HG03196 (cell line): ENCODE results near the gene MAX.

Source experiments
- ATAC-seq: cut with Tn5 transposase; IDR thresholded peaks from one replicate; pipeline ENCODE4 v1.9.1; 2021; ENCODE audit not compliant: unreplicated experiment

MAX gene

DNA sequence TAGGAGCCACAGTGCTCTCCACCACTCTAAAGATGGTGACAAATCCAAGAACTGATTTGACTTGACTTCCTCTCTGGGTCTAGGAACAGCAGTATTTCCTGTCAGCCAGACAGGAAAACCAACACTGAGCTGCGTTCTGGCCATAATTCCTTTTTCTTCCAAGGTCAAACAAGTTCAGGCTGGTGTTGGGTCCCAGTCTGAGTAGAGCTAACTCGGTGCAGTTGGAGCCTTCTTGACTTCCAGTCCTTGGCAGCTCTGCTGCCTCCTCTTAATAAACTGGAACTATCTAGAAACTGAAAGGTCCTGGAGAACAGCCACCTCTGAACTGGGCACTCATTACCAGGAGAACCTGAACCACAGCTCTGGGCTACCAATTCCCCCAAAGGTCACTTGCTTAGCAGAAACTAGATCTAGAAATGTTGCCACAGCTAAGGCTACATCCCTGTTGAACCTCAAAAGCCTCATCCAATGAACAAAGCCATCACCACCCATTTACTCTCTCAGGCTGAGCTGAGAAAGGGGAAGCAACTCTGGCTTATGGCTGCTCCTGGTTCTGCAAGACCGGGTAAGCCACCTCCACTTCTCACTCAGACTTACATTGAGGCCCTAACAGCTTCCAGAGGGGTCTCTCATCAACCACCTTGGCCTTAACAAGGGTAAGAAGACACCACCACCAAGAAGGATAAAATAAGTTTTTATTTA lies 27.7 kb downstream of the MAX start:
- no peak for ATAC-seq

DNA sequence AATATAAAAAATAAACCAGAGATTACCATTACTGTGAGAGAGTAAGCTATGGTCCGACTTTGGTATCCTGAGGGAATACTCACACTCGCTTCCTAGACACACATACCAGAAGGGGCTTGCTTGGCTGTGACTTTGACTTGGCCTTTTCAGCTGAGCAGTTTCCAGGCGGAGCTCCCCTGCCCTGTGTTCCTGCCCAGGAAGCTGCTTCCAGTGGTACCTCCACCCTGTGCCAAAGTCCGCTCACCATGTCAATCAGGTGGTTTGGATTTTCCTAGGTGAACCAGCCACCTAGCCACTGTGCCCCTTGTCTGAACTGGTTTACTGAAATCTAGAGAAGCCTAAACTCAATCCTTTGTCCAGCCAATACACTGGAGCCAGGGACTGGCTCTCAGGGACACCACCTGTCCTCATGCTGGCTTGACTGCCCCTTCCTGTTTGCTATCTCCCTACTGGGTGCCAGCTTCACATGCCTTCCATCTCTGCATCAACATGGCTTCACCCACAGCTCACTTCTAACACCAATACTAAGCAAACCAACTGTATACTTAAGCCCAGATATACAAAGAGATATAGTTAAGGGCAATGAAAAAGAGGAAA lies 28.6 kb downstream of the MAX start:
- ATAC-seq: no peak

DNA sequence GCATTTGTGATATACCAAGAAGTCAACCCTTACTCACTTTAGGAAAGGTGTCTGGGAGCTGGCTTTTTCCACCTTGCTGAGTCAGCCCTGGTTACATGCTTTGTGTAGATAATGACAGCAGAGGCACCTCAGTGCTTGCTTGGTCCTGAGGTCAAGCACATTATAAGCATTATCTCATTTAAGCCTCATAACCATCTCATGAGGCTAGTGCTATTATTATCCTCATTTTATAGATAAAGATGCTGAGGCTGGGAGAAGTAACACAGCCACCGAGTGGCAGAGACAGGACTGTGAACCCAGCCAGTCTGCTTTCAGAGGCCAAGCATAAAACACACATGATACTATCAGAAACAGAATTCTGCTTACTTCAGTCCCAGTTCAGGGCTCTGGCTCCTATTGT lies 29.4 kb downstream of the MAX start:
- no peak for ATAC-seq

DNA sequence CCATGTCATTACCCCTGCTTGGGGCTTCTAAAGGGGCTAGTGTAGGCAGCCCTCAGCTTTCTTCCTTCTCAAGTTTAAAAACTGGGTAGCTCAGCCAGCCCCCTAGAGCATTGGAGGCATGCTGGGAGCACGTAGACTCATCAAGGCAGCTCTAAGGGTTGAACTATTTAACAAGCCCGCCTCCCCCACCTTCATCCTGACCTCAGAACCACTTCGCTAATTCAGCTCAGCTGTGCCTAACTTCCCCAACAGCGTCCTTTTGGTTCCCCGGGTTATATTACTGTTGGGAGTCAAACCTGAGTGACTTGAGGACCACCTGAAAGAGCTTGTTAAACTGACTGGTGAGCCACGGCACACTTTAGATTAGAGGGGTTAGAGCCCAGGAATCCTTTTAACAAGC lies 30.1 kb downstream of the MAX start:
- no peak for ATAC-seq

DNA sequence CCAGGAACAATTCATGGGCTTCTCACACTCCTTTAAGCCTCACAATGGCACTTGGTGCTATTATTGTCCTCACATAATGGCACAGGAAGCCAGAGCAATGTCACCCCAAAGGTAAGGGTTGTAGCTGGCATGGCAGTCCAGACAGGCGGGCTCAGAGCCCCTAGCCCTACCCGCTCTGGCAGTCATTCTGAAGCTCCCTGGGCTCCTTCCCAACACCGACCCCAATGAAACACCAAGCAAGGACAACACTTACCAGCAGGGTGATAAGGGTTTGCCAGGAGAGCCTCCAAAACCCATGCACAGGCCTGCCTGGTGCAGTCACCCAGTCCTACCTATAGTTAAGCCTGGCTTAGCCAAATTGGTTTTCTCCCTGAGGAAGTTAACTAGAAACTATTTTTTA lies 30.8 kb downstream of the MAX start:
- no peak for ATAC-seq

DNA sequence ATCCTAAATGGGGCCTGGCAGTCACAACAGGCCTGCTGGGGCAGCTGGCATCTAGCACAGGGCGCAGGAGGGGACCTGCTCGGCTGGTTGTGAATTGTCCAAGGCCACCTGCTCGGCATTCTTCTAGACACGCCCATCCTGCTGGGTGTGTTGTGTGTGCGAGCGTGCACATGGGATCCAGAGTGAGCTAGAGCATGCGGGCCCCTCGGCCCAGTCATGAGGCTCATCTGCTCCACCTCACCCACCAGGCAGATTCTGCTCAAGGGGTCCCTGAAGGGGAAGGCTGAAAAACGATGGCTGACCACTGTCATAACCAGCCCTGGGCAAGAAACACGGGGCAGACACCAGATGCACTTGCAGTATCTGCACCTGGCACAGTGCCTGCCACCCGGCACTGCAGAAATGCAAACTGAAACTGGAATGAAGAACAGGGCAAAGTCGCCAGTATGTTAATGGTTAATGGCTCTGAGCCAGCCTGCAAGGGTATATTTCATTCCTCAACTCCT lies 31.8 kb downstream of the MAX start:
- no peak for ATAC-seq

DNA sequence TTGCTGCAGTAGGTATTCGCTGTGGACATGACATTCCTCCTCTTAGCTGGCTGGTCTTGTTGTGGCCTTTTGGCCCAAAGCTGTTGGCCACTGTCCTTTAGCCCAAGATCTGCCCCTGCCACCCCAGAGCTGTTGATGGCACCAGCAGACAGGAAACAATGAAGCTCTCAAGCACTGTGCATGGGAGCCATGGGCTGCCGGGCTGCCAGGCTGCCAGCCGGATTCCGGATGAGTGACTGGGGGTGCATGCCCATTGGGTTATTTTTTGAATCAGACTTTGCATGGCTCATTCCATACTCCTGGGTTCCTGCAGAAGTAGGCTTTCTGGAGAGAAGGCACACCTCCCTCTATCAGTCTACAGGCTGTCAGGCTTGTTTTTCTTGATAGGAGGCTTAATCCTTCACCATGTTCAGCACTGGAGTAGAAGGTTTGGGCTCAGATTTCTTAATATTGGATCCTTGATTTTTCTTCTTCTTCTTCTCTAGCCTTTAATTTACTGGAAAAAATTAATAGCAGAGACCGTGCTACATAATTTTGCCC lies 32.4 kb downstream of the MAX start:
- ATAC-seq: no peak

DNA sequence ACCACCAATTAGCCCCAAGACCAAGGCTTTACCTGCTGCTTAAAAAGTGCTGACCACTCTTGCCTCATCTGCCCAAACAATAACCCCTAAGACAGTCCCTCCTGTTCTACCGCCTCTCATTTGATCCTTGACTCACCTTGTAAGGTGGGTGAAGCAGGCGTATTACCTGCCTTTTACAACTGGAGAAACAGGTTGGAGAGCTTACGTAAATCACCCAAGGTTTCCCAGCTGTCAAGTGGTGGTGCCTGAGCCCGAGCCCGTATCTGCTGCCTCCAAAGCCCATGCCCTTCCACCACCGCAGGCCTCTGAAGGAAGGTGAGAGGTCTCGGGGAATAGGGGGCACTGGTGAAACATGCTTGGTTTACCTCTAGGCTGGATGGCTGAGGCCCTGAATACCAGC lies 36.6 kb downstream of the MAX start:
- ATAC-seq: no peak

DNA sequence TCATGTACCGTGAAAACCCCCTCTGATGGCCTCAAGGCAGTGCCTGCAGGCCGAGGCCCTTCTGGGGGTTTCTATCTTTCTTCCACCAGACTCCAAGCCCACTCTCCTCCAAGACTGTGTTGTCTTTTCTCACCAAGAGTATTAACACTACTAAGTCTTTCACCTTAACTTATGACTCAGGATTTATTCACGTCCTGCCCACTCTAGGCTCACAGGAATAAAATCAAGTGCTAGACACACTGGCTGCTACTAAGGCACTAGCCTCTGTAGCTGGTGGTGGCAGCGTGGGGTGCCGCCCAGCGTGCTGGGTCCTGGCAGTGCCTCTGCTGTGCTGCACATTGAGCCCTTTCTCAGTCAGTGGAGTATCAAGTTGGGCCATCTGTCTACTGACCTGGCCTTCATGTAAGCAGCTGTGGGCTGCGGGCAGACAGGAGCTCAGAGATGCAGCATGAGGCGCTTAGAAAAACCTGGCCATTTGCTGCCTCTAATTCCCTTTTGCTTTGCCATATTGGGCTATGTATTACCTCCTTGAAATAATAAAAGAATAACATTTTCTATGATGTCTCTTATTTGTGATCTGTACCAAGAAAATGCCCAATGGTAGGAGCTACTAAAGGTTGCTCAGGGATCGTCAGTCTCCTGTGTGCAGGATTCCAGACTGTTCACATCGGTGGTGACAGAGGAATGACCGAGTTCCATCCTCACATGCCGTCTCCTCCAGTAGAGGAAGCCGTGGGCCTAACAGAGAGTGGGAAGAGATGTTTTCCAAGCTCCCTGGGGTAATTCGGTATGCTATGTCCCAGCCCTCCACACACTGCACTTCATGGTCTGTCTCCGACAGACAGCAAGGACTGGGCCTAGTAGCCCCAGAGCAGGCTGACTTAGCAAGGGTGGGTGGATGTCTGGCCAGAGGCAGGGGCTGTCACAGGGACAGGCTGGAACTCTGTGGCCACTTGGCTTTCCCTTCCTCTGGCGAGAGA lies 39.9 kb downstream of the MAX start:
- ATAC-seq: no peak

DNA sequence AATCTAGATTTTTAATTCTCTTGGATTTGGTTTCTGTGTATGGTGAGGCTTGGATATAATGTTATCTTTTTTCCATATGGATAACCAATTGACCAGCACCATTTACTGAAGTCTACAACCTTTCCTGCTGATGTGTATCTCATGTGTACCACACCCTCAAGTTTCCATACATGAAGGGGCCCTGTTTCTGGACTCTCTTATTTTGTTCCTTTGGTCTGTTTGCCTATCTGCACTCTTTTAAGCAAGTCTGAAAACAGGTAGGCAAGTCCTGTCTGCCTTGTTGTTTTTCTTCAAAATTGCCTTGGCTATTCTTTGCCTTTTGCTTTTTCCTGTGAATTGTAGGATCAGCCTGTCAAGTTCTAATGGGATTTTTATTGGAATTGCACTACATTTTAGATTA lies 44.6 kb downstream of the MAX start:
- ATAC-seq: no peak

DNA sequence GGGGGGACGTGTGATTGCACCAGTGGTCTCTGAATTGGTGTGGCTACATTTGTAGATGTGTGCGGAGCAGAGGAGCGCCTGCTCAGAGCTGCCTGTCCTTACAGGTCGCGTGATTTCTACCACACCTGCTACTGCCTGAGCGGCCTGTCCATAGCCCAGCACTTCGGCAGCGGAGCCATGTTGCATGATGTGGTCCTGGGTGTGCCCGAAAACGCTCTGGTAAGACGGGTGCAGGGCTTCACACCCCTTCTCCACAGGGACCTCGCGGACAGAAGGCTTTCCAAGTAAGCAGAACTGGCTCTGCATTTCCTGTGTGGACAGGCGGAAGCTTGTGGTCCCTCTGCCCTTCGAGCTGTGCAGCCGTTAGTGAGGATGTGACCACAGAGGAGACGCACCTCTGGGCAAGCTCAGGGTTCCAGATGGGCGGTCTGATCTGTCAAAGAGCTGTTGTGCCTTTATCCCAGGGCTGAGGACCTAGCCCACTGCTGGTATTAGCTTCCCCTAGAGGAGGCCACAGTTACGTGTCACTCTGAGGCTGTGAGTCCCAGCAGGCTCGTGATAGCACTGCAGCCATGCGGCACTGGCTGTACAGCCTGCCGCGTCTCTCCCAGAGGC lies 47.7 kb downstream of the MAX start:
- ATAC-seq: no peak

DNA sequence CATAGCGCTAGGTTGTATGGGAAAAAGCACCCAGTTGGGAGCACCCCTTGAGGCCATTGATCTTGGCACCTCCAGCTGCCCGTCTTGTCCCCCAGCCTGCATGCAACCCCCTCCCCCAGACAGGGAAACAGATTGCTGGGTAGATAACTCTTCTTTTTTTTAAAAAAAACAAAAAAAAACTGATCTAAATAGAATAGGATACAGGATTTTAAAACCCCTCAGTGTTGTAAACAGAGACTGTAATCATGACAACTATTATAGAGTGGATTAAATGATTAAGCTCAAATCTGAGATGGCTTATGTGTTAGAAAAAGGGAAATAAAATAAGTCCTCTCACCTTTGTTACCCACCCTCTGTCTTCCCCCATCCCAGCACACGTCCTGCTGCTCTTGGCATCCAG lies 48.9 kb downstream of the MAX start:
- no peak for ATAC-seq

DNA sequence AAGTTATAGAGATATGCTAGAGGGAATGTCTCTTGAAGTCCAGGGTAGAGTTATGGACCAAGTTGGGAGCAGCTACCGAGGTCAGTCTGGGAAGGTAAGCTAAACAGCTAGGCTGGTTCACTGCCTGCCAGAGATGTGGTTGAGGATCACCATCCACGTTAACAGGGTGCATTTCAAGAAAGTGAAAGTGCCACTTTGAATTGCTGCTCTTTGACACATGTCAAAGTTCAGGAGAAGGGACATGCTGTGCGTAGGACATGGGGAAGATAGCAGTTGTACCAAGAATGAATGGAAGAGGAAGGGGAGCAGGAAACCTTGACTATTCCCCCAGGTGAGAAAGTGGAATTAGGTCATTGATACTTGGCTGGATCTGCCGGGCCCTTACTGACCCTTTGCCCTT lies 49.5 kb downstream of the MAX start:
- ATAC-seq: no peak

DNA sequence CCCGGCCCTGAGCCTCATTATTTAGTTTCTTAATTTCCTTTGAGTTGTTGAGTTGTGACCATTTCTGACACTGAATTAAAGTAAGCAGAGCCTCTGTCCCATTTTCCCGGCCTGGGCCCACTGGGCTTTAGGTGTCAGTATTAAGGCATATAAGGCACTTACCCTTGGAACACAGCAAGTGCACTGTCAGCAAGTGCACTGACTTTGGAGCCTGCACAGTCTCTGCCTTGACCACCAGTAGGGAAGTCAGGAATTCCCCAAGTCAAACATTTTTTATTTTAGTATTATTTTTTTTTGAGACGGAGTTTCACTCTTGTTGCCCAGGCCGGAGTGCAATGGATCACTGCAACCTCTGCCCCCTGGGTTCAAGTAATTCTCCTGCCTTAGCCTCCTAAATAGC lies 56.6 kb downstream of the MAX start:
- ATAC-seq: no peak

DNA sequence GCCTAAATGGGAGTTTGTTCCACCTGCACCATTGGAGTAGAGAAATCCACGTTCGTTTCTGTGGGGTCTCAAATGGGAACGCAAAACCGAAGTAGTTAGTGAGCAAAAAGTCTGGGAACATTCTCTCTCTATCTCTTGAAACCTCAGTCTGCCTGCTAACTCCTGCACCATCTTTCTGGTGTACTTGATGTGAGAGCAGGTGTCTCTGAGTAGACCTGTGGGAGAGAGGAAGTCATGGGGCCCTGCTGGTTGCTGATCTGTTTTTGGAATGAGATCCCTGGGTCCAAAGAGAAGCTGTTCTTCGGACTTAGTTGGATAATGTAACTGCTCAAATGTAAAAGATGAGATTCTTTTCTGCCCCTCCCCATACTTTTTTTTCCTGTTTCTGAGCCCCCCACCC lies 57.3 kb downstream of the MAX start:
- no peak for ATAC-seq

DNA sequence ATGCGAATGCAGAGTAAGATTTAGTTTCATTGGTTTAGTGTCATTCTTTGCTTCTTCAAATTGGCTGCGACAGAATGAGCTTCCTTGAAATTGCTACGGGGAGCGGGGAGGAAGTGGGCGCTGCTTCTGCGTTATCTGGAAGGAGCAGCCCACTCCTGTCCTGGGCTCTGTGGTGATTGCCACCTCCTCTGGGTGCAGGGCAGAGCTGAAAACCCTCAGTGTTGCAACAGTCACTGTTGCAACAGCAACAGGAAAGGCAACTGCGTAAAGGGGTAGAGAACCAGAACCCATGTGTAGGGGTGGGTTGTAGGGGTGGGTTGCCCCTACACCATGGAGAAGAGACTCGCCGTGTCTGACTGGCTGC lies 57.7 kb downstream of the MAX start:
- no peak for ATAC-seq

DNA sequence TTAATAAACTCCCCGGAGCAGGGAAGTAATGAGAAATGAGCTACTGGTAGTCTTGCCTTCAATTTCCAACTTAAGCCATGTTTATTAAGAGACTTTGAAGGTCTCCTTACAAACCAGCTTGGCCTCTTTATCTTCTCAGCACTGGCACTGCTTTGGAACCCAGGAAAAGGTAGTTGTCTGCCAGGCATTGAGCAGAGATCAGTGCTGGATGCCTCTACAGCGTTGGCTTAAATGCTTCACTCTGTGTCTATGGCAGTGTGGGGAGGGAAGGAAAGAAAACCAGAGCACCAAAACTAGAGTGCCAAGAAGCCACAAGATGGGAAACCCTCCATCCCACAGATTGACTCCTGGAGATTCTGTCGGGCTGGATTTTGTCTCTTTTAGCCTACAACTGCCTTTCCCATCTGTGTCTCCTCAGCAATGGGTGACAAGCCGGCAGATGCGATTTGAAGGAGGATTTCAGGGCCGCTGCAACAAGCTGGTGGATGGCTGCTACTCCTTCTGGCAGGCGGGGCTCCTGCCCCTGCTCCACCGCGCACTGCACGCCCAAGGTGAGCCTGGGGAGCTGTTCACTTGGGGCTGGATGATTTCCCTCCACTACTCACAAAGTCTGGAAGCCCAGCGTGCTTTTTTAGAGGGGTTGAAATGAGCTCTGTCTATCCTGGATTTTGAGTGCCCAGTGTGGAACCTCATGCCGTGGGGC lies 58.3 kb downstream of the MAX start:
- ATAC-seq: no peak

DNA sequence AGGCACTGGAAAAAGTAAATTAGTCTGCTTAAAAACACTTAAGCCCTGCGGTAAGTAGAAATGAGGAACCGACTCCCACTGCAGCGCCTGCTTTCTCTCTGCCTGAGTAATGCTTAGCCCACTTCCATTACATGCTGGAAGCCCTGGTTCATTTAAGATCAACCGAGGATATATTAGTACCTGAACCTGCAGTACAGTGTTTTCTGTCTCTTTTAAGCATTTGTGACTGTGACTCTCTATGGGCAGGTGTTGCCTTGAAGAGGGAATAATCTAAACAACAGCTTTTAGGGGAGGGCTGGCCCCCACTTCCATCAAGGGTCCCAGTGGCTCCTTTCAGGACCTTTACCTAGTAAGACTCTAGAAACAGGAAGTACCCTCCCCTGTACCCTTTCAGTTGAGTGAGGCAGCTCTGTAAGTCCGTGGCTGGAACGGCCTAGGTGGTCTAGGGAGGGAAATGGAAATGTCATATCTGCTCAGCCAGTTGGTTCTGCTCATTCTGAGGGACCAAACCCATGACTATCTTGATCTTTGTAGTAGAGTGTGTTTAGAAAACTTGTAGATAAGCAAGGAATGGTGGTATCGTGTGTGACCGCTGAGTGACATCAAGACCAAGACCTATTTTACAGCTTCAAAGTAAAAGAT lies 59.5 kb downstream of the MAX start:
- no peak for ATAC-seq

DNA sequence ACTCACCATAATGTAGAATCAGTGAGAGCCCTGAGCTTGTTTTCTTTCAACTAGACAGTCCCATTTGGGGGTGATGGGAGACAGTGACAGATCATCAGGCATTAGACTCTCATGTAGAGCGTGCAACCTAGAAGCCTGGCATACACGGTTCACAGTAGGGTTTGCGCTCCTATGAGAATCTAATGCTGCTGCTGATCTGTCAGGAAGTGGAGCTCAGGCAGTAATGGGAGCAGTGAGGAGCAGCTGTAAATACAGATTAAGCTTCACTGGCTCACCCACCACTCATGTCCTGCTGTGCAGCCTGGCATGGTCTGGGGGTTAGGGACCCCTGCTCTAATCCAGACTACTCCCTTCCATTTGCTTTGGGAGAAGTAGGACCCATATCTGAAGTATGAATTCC lies 60.0 kb downstream of the MAX start:
- ATAC-seq: no peak

DNA sequence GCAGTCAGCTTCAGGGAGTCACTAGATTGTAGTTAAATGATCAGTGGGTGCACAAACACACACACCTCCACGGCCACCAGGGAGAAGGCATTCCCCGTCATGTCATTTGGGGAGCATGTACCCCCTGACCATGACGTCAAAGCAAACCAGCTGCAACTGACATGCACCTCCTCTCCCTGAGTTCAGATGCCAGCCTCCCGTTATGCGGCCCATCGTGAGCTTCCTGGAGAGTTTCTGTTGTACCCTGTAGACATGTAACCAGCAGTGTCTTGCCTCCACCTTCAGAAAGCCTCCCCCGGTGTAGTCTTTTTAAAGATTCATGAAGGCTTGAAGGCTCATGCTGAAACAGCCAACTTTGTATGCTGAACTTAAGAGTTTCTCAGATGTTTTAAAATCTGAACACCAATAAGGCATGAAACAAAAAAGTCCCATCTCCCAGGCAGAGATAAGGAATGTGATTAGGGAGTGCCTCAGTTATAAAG lies 60.8 kb downstream of the MAX start:
- no peak for ATAC-seq
